Choroid plexus epithelial cell (primary cell): ENCODE data around the gene ADGRG1.
"Not testable (repeated sequence)": the region's sequence is repeated elsewhere in the genome, so short reads cannot be mapped to it uniquely, and the experiment has no call there.

Experiments used
- DNase-seq: peaks from one replicate; pipeline ENCODE4 v3.0.0-alpha.2; 2010; ENCODE audit warnings: low read depth
- H3K4me3 ChIP-seq: 2 replicates; pipeline ENCODE4 v1.5.1; 2011; ENCODE audit warnings: low read depth, mild to moderate bottlenecking, control low read depth, low read length, moderate library complexity
- CTCF ChIP-seq: conservative IDR thresholded peaks from 2 replicates; pipeline ENCODE4 v1.5.1; 2011; ENCODE audit warnings: low read depth, mild to moderate bottlenecking, control low read depth, inconsistent platforms, low read length, moderate library complexity

ADGRG1 gene

GRCh38 chr16:57668630-57669475, 40.4 kb downstream of the ADGRG1 start:
- no peak for DNase-seq
- H3K4me3 ChIP-seq = no peak overlapping the region
- no peak for TF ChIP-seq CTCF

- TF ChIP-seq CTCF = no peak
These were observed 41.2 kb downstream of the ADGRG1 start for GRCh38 chr16:57669476-57670162.

GRCh38 chr16:57670196-57670595, 41.8 kb downstream of the ADGRG1 start:
- TF ChIP-seq CTCF = no peak
- no peak for DNase-seq
- H3K4me3 ChIP-seq = no peak overlapping the region

More at GRCh38 chr16:57669476-57670162, 41.2 kb downstream of the ADGRG1 start:
- H3K4me3 ChIP-seq = no peak overlapping the region
- no peak for DNase-seq

- peak; percentile 77 for DNase-seq
- not testable (repeated sequence) for H3K4me3 ChIP-seq
These were observed 43.0 kb downstream of the ADGRG1 start for GRCh38 chr16:57671451-57671850.

- no peak for DNase-seq
- no peak for TF ChIP-seq CTCF
- H3K4me3 ChIP-seq = no peak overlapping the region
These were observed 44.0 kb downstream of the ADGRG1 start for GRCh38 chr16:57672416-57672815.

GRCh38 chr16:57672824-57673223, 44.4 kb downstream of the ADGRG1 start:
- no peak for DNase-seq
- no peak for TF ChIP-seq CTCF

GRCh38 chr16:57675741-57676551, 47.5 kb downstream of the ADGRG1 start:
- peak; percentile 45 for DNase-seq

More at GRCh38 chr16:57672824-57673223, 44.4 kb downstream of the ADGRG1 start:
- no peak overlapping the region for H3K4me3 ChIP-seq

More at GRCh38 chr16:57675741-57676551, 47.5 kb downstream of the ADGRG1 start:
- TF ChIP-seq CTCF = no peak
- H3K4me3 ChIP-seq = no peak overlapping the region
